Smooth muscle cell (in vitro differentiated cells): Measurements from ENCODE around the gene TP53AIP1. TPM values are rescaled to one million over a fixed set of nuclear protein-coding genes. Genes with fewer than 3 reads are reported as not detected.

ENCODE experiments used
- DNase-seq: peaks from one replicate; lab custom pipeline; 2025; ENCODE audit not compliant: unreplicated experiment; lab: John Stamatoyannopoulos, UW
- H2AFZ ChIP-seq: fragments of 200-600 bp; sonication (generic); 2 replicates; pipeline ENCODE4 v1.6.0; 2016; ENCODE audit warnings: antibody characterized with exemption, low read depth, mild to moderate bottlenecking
- H3F3A ChIP-seq: fragments of 200-600 bp; sonication (generic); 2 replicates; pipeline ENCODE4 v1.6.0; 2017; ENCODE audit warnings: antibody characterized with exemption, low read depth
- H3K27ac ChIP-seq: fragments of 200-600 bp; sonication (generic); 2 replicates; pipeline ENCODE4 v1.5.1; 2016; ENCODE audit warnings: low read depth, mild to moderate bottlenecking
- H3K27me3 ChIP-seq: fragments of 200-600 bp; sonication (generic); 2 replicates; pipeline ENCODE4 v1.6.1; 2016; ENCODE audit warnings: low read depth, mild to moderate bottlenecking
- H3K36me3 ChIP-seq: fragments of 200-600 bp; sonication (generic); 2 replicates; pipeline ENCODE4 v1.5.1; 2016; ENCODE audit warnings: low read depth
- H3K4me1 ChIP-seq: fragments of 200-600 bp; sonication (generic); 2 replicates; pipeline ENCODE4 v1.5.1; 2016; ENCODE audit warnings: low read depth
- H3K4me2 ChIP-seq: fragments of 200-600 bp; sonication (generic); 2 replicates; pipeline ENCODE4 v1.6.0; 2016; ENCODE audit warnings: mild to moderate bottlenecking
- H3K4me3 ChIP-seq: fragments of 200-600 bp; sonication (generic); 2 replicates; pipeline ENCODE4 v1.5.1; 2016; ENCODE audit warnings: mild to moderate bottlenecking
- H3K79me2 ChIP-seq: fragments of 200-600 bp; sonication (generic); 2 replicates; pipeline ENCODE4 v1.6.0; 2016; ENCODE audit warnings: low read depth, mild to moderate bottlenecking
- H3K9ac ChIP-seq: fragments of 200-600 bp; sonication (generic); 2 replicates; pipeline ENCODE4 v1.6.0; 2016; ENCODE audit warnings: low read depth
- H3K9me3 ChIP-seq: fragments of 200-600 bp; sonication (generic); replicated peaks from 2 replicates; pipeline ENCODE4 v1.5.1; 2016; ENCODE audit warnings: low read depth
- H4K20me1 ChIP-seq: fragments of 200-600 bp; sonication (generic); 2 replicates; pipeline ENCODE4 v1.6.0; 2016; ENCODE audit warnings: low read depth
- CTCF ChIP-seq: fragments of 200-600 bp; sonication (generic); IDR thresholded peaks from 2 replicates; pipeline ENCODE4 v1.5.1; 2017; ENCODE audit warnings: borderline replicate concordance, mild to moderate bottlenecking, antibody characterized with exemption; ENCODE audit not compliant: insufficient read depth, poor library complexity, severe bottlenecking
- WGBS: methylation state at CpG from one replicate; pipeline ENCODE4 v1.1.7; 2016; ENCODE audit warnings: low lambda C conversion rate; 5-methylcytosine and 5-hydroxymethylcytosine counted together
- polyA plus RNA-seq: library from polyadenylated mRNA; unstranded; fragments of >200 nt; fragmentation: Nextera tagmentation; extraction: Ambion mirVana; gene quantifications from 2 replicates; pipeline ENCODE4 v1.2.1, GENCODE V29; 2016
- total RNA-seq: library from RNA; depleted of rRNA; stranded (reverse); fragments of >200 nt; gene quantifications from 2 replicates; pipeline ENCODE4 v1.2.3, GENCODE V29; 2014

The TP53AIP1 gene
- total and polyA plus RNA-seq, 2 experiments from 2014 or later: 0.38 to 0.81 TPM

- H3K79me2 ChIP-seq: no peaks in the 10 kb centered on the region
- H3K4me3 ChIP-seq: no peak overlapping the region
- no peak overlapping the region for H2AFZ ChIP-seq
- H3K4me1 ChIP-seq: peaks cover 15% of the 10 kb centered on the region
- TF ChIP-seq CTCF: no peak
- no peak overlapping the region for H3K9ac ChIP-seq
- no peak overlapping the region for H3K4me2 ChIP-seq
- 87% methylated on average over 9 of the region's 9 CpGs for WGBS
- no peaks in the 10 kb centered on the region for H4K20me1 ChIP-seq
- DNase-seq: no peak
- H3K27me3 ChIP-seq: peaks cover 41% of the 10 kb centered on the region
- H3F3A ChIP-seq: no peaks in the 10 kb centered on the region
- H3K36me3 ChIP-seq: no peaks in the 10 kb centered on the region
- H3K9me3 ChIP-seq: no peaks in the 10 kb centered on the region
- H3K27ac ChIP-seq: no peak overlapping the region
These were observed 47.1 kb downstream of the TP53AIP1 start for GRCh38 chr11:128895526-128895925.

- Histone ChIP-seq H3K4me1 (peaks cover 23% of the 10 kb centered on the region), H3K4me2 (no peak overlapping the region), H3K9me3 (no peaks in the 10 kb centered on the region), H3F3A (no peaks in the 10 kb centered on the region), H3K27ac (no peak overlapping the region), H3K9ac (no peak overlapping the region), H4K20me1 (no peaks in the 10 kb centered on the region), H3K4me3 (no peak overlapping the region), H2AFZ (no peak overlapping the region), H3K79me2 (no peaks in the 10 kb centered on the region), H3K36me3 (no peaks in the 10 kb centered on the region), H3K27me3 (peaks cover 42% of the 10 kb centered on the region)
- DNase-seq: no peak
- WGBS: 92% methylated on average over 6 of the region's 6 CpGs
- no peak for TF ChIP-seq CTCF
These were observed 48.0 kb downstream of the TP53AIP1 start for GRCh38 chr11:128894685-128895084.

GRCh38 chr11:128894286-128894681 lies 48.4 kb downstream of the TP53AIP1 start:
- no peak overlapping the region for H3K4me3 ChIP-seq
- H3K4me1 ChIP-seq: peaks cover 27% of the 10 kb centered on the region
- no peaks in the 10 kb centered on the region for H3K79me2 ChIP-seq
- WGBS: 92% methylated on average over 3 of the region's 3 CpGs
- H3F3A ChIP-seq: no peaks in the 10 kb centered on the region
- H2AFZ ChIP-seq: no peak overlapping the region
- no peaks in the 10 kb centered on the region for H3K9me3 ChIP-seq
- H3K27me3 ChIP-seq: peaks cover 46% of the 10 kb centered on the region
- no peaks in the 10 kb centered on the region for H3K36me3 ChIP-seq
- H3K27ac ChIP-seq: no peak overlapping the region
- H3K4me2 ChIP-seq: no peak overlapping the region
- H4K20me1 ChIP-seq: no peaks in the 10 kb centered on the region
- TF ChIP-seq CTCF: no peak
- DNase-seq: no peak
- H3K9ac ChIP-seq: no peak overlapping the region

GRCh38 chr11:128893578-128894285 lies 48.9 kb downstream of the TP53AIP1 start:
- Histone ChIP-seq H3K9me3 (no peaks in the 10 kb centered on the region), H3K36me3 (no peaks in the 10 kb centered on the region), H3K27ac (no peak overlapping the region), H3F3A (no peaks in the 10 kb centered on the region), H3K4me3 (no peak overlapping the region), H3K9ac (no peak overlapping the region), H4K20me1 (no peaks in the 10 kb centered on the region), H3K27me3 (peaks cover 49% of the 10 kb centered on the region), H2AFZ (no peak overlapping the region), H3K79me2 (no peaks in the 10 kb centered on the region), H3K4me2 (no peak overlapping the region), H3K4me1 (peaks cover 28% of the 10 kb centered on the region)
- TF ChIP-seq CTCF: no peak
- no peak for DNase-seq
- 78% methylated on average over 9 of the region's 9 CpGs for WGBS
